Neuronal stem cell (in vitro differentiated cells): Measurements from ENCODE around the gene INTS6.

ENCODE experiments used
- DNase-seq: peaks from one replicate; pipeline ENCODE4 v3.0.0-alpha.2; 2013; ENCODE audit warnings: low spot score
- H2AFZ ChIP-seq: one replicate; pipeline ENCODE4 v1.6.1; 2013; ENCODE audit warnings: mild to moderate bottlenecking, low read length, inconsistent platforms
- H2AK5ac ChIP-seq: 2 replicates; pipeline ENCODE4 v1.6.1; 2013; ENCODE audit warnings: low read depth, mild to moderate bottlenecking, inconsistent platforms, low read length, moderate library complexity, mixed read lengths
- H2BK120ac ChIP-seq: 2 replicates; pipeline ENCODE4 v1.6.1; 2013; ENCODE audit warnings: low read depth, mild to moderate bottlenecking, inconsistent platforms, low read length, moderate library complexity, mixed read lengths
- H2BK12ac ChIP-seq: one replicate; pipeline ENCODE4 v1.6.1; 2013; ENCODE audit warnings: low read length, inconsistent platforms
- H2BK15ac ChIP-seq: 2 replicates; pipeline ENCODE4 v1.6.1; 2013; ENCODE audit warnings: mild to moderate bottlenecking, low read length, inconsistent platforms, mixed read lengths
- H2BK5ac ChIP-seq: one replicate; pipeline ENCODE4 v1.6.1; 2013; ENCODE audit warnings: inconsistent platforms, mild to moderate bottlenecking, low read length, moderate library complexity
- H3K14ac ChIP-seq: one replicate; pipeline ENCODE4 v1.6.1; 2013; ENCODE audit warnings: low read length, inconsistent platforms
- H3K18ac ChIP-seq: 2 replicates; pipeline ENCODE4 v1.6.1; 2013; ENCODE audit warnings: low read length, inconsistent platforms
- H3K23ac ChIP-seq: 2 replicates; pipeline ENCODE4 v1.6.1; 2013; ENCODE audit warnings: low read depth, mild to moderate bottlenecking, mixed read lengths, low read length, inconsistent platforms; ENCODE audit not compliant: poor library complexity
- H3K27ac ChIP-seq: replicated peaks from 3 replicates; pipeline ENCODE4 v1.5.1; 2013; ENCODE audit warnings: low read length, inconsistent platforms
- H3K27me3 ChIP-seq, 3 experiments: 2 replicates each; pipeline ENCODE4 v1.6.1; 2013; ENCODE audit warnings: low read length in 3 of 3, mild to moderate bottlenecking in 2 of 3, inconsistent platforms in 1 of 3, low read depth in 1 of 3, mixed read lengths in 1 of 3, moderate library complexity in 1 of 3; ENCODE audit not compliant: control insufficient read depth in 3 of 3, insufficient read depth in 3 of 3
- H3K36me3 ChIP-seq, 2 donors: replicated peaks in 1 of 2; 2 replicates each; pipeline ENCODE4 v1.6.1; 2013; ENCODE audit warnings: low read length in 2 of 2; ENCODE audit not compliant: control insufficient read depth in 2 of 2, insufficient read depth in 2 of 2
- H3K4ac ChIP-seq: 2 replicates; pipeline ENCODE4 v1.6.1; 2013; ENCODE audit warnings: inconsistent platforms, mild to moderate bottlenecking, low read length, moderate library complexity
- H3K4me1 ChIP-seq, 2 donors: 1 replicate in 1 of 2; 2 replicates in 1 of 2; pipeline ENCODE4 v1.6.1; 2013; ENCODE audit warnings: low read length in 2 of 2, low read depth in 1 of 2; ENCODE audit not compliant: control insufficient read depth in 2 of 2, insufficient read depth in 1 of 2
- H3K4me2 ChIP-seq: one replicate; pipeline ENCODE4 v1.6.1; 2013; ENCODE audit warnings: mild to moderate bottlenecking, low read length, inconsistent platforms; ENCODE audit not compliant: insufficient read depth, poor library complexity, severe bottlenecking
- H3K4me3 ChIP-seq, 2 donors: 2 replicates each; pipeline ENCODE4 v1.5.1; 2013; ENCODE audit warnings: low read length in 2 of 2, mild to moderate bottlenecking in 2 of 2, inconsistent platforms in 1 of 2, moderate library complexity in 1 of 2
- H3K79me1 ChIP-seq: one replicate; pipeline ENCODE4 v1.6.1; 2013; ENCODE audit warnings: low read depth, mild to moderate bottlenecking, inconsistent platforms, low read length, moderate library complexity
- H3K9ac ChIP-seq: one replicate; pipeline ENCODE4 v1.6.1; 2013; ENCODE audit warnings: mild to moderate bottlenecking, low read depth, low read length, inconsistent platforms; ENCODE audit not compliant: poor library complexity
- H3K9me3 ChIP-seq, 2 donors: replicated peaks in 1 of 2; 2 replicates each; pipeline versions ENCODE3 to v1.6.1; 2013; ENCODE audit warnings: low read length in 2 of 2, mild to moderate bottlenecking in 2 of 2, inconsistent platforms in 1 of 2, low read depth in 1 of 2, mixed read lengths in 1 of 2, moderate library complexity in 1 of 2; ENCODE audit not compliant: control insufficient read depth in 2 of 2, insufficient read depth in 1 of 2
- H4K8ac ChIP-seq: one replicate; pipeline ENCODE4 v1.6.1; 2013; ENCODE audit warnings: low read depth, mild to moderate bottlenecking, inconsistent platforms, low read length, moderate library complexity
- H4K91ac ChIP-seq: one replicate; pipeline ENCODE4 v1.6.1; 2013; ENCODE audit warnings: low read length, low read depth, mild to moderate bottlenecking, inconsistent platforms; ENCODE audit not compliant: poor library complexity
- WGBS, 2 donors: extraction: QIAGEN DNeasy Blood & Tissue Kit; methylation state at CpG; one replicate each; pipeline ENCODE4 v1.1.7; 2013; ENCODE audit warnings: missing lambda C conversion rate in 2 of 2, mixed read lengths in 1 of 2; ENCODE audit not compliant: insufficient read length in 2 of 2, insufficient replicate concordance in 1 of 2; ENCODE audit errors: extremely low coverage in 2 of 2; 5-methylcytosine and 5-hydroxymethylcytosine counted together

Gene INTS6

DNA sequence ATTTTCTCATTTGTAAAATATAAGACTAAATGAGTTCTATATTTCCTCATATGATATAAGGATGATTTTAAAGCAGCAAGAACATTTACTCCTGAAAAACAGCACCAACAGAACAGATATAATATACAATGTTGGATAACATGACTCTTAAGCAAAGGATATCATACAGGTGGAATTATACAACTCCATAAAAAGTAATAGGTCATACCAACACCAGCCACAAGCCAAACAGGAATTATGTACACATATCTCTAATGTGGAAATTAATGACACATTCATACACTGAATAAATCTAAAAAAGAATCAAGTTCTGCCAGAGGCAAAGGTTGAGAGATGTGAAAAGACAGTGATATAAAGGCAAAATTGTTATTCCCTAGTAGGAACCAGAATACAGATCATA, 25.9 kb downstream of the INTS6 start:
- peaks cover 0 to 57% of the 10 kb centered on the region in 2 donors for H3K36me3 ChIP-seq
- no peak overlapping the region for H3K14ac ChIP-seq
- H3K4me2 ChIP-seq = no peak overlapping the region
- H4K91ac ChIP-seq = no peak overlapping the region
- no peak overlapping the region for H2BK15ac ChIP-seq
- H3K9ac ChIP-seq = no peak overlapping the region
- H4K8ac ChIP-seq = no peak overlapping the region
- no peaks in the 10 kb centered on the region for H3K27me3 ChIP-seq
- H2BK5ac ChIP-seq = no peak overlapping the region
- H3K79me1 ChIP-seq = no peaks in the 10 kb centered on the region
- no peak overlapping the region for H2BK120ac ChIP-seq
- H2BK12ac ChIP-seq = no peak overlapping the region
- H2AFZ ChIP-seq = no peak overlapping the region
- H3K4me1 ChIP-seq = no peaks in the 10 kb centered on the region
- no peak overlapping the region for H2AK5ac ChIP-seq
- no peak overlapping the region for H3K27ac ChIP-seq
- H3K4me3 ChIP-seq = no peak overlapping the region
- no peak overlapping the region for H3K23ac ChIP-seq
- no peak for DNase-seq
- no peaks in the 10 kb centered on the region for H3K9me3 ChIP-seq
- no peak overlapping the region for H3K18ac ChIP-seq
- no peak overlapping the region for H3K4ac ChIP-seq

DNA sequence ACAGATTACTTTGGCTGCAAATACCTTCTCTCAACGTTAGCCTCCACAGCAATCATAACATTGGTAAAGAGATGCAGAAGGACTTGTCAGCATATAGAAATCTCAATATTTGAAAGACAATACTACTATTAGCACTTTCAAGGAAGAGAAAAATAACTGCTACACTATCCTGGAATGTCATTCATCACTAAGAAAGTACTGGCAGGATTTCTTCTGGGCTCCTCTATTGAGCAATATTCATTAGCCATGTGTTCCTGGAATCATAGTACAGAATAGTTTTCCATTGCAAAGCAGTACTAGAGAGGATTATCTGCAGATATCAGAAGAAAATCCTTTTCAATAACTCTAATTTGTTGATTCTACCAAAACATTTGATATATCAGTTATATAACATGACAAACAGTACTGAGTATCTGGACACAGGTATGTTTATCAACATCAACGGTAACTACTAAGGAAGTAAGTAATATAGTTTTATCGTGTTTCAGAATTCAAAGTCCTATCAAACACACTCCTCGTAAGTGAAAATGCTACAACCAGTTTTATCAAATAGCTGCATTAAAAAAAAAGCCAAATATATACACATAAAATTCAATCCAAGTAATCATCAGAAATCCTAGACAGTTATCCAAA, 27.3 kb downstream of the INTS6 start:
- Histone ChIP-seq H3K4ac (no peak overlapping the region), H3K9me3 (no peaks in the 10 kb centered on the region), H3K27me3 (no peaks in the 10 kb centered on the region), H3K79me1 (no peaks in the 10 kb centered on the region), H3K18ac (no peak overlapping the region), H3K36me3 (peaks cover 0 to 53% of the 10 kb centered on the region in 2 donors), H2BK120ac (no peak overlapping the region), H2BK15ac (no peak overlapping the region), H3K9ac (no peak overlapping the region), H3K4me2 (no peak overlapping the region), H2AFZ (no peak overlapping the region), H2BK12ac (no peak overlapping the region), H4K8ac (no peak overlapping the region), H3K4me1 (no peaks in the 10 kb centered on the region), H3K4me3 (no peak overlapping the region), H2AK5ac (no peak overlapping the region), H2BK5ac (no peak overlapping the region), H3K23ac (no peak overlapping the region), H4K91ac (no peak overlapping the region), H3K14ac (no peak overlapping the region), H3K27ac (no peak overlapping the region)
- no CpG with 5 or more reads among the region's 4 CpGs for WGBS, 2 donors
- no peak for DNase-seq

DNA sequence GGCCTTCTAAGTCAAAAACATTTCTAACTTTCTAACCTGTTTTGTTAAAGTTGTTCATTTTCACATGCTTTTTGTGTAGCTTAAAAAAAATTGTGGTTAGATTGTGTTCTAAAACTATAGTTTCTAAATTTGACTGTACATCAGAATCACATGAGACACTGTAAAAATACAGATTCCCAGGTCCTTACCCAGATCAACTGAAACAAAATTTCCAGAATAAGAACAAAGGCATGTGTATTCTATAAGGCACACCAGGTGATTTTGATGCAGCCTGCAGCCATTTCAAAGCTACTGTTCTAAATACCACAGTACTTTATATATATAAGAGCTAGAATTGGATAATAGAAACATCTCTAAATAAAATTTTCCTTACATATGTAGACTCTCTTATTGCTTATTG, 29.1 kb downstream of the INTS6 start:
- Histone ChIP-seq H4K91ac (no peak overlapping the region), H3K4me1 (no peaks in the 10 kb centered on the region), H3K79me1 (no peaks in the 10 kb centered on the region), H3K14ac (no peak overlapping the region), H3K4me2 (no peak overlapping the region), H3K4ac (no peak overlapping the region), H4K8ac (no peak overlapping the region), H3K18ac (no peak overlapping the region), H3K23ac (no peak overlapping the region), H2AFZ (no peak overlapping the region), H2BK12ac (no peak overlapping the region), H3K36me3 (peaks cover 0 to 52% of the 10 kb centered on the region in 2 donors), H3K27ac (no peak overlapping the region), H3K9ac (no peak overlapping the region), H3K9me3 (no peaks in the 10 kb centered on the region), H2BK5ac (no peak overlapping the region), H3K27me3 (no peaks in the 10 kb centered on the region), H2BK15ac (no peak overlapping the region), H2BK120ac (no peak overlapping the region), H2AK5ac (no peak overlapping the region), H3K4me3 (no peak overlapping the region)
- no peak for DNase-seq

DNA sequence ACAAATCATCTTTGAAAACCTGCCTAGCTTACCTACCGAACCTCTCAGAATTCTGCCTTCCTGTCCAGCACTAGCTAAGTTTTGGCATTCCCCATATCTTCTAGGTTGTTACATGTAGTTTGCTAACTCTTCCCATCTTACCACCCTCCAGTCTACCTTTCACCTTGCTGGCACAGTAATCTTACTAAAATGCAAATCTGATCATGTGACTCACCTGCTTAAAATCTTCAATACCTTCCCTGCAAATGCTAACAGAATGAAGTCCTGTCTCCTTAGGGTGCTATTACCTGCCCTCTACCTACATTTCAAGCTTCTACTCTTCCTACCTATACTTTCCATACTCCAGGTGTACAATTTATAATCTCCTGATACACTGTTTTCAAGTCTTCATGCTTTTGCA, 30.4 kb downstream of the INTS6 start:
- H3K4me1 ChIP-seq = no peaks in the 10 kb centered on the region
- no peak overlapping the region for H3K4me2 ChIP-seq
- H2BK15ac ChIP-seq = no peak overlapping the region
- H3K14ac ChIP-seq = no peak overlapping the region
- H3K9ac ChIP-seq = no peak overlapping the region
- no CpG with 5 or more reads among the region's 1 CpG for WGBS, 2 donors
- no peaks in the 10 kb centered on the region for H3K9me3 ChIP-seq
- no peak overlapping the region for H3K18ac ChIP-seq
- peaks cover 0 to 51% of the 10 kb centered on the region in 2 donors for H3K36me3 ChIP-seq
- H3K79me1 ChIP-seq = no peaks in the 10 kb centered on the region
- no peak overlapping the region for H3K23ac ChIP-seq
- H4K8ac ChIP-seq = no peak overlapping the region
- H2BK12ac ChIP-seq = no peak overlapping the region
- H2BK5ac ChIP-seq = no peak overlapping the region
- no peak overlapping the region for H2BK120ac ChIP-seq
- no peak overlapping the region for H2AK5ac ChIP-seq
- no peak overlapping the region for H4K91ac ChIP-seq
- no peak overlapping the region for H3K4me3 ChIP-seq
- H3K4ac ChIP-seq = no peak overlapping the region
- no peak overlapping the region for H2AFZ ChIP-seq
- H3K27ac ChIP-seq = no peak overlapping the region
- DNase-seq = no peak
- no peaks in the 10 kb centered on the region for H3K27me3 ChIP-seq
